Kidney (tissue), 14 donors: ENCODE measurements around the gene CAMK2B. TPM values are rescaled to one million over a fixed set of nuclear protein-coding genes. Genes with fewer than 3 reads are reported as not detected.

ENCODE experiments used
- DNase-seq, 5 donors: peaks; one replicate each; pipeline ENCODE4 v3.0.0-alpha.2; 2013 to 2020
- FAIRE-seq: peaks from 2 replicates; lab custom pipeline; 2012; peaks lifted over from hg19 to GRCh38; lab: Jason Lieb, UNC
- H3K27ac ChIP-seq, 2 donors: one replicate each; pipeline ENCODE4 v1.7.0; 2013; ENCODE audit warnings: low read depth in 2 of 2, low read length in 2 of 2, inconsistent platforms in 1 of 2
- H3K27me3 ChIP-seq: one replicate; pipeline ENCODE4 v1.7.1; 2013; ENCODE audit warnings: low read length, inconsistent platforms; ENCODE audit not compliant: control insufficient read depth, insufficient read depth
- H3K36me3 ChIP-seq, 3 donors: one replicate each; pipeline versions ENCODE4 v1.7.0 to v1.7.1; 2013; ENCODE audit warnings: low read length in 3 of 3, control low read depth in 1 of 3, inconsistent platforms in 1 of 3; ENCODE audit not compliant: insufficient read depth in 3 of 3, control insufficient read depth in 2 of 3
- H3K4me1 ChIP-seq, 3 donors: one replicate each; pipeline versions ENCODE4 v1.7.0 to v1.7.1; 2013; ENCODE audit warnings: low read length in 3 of 3, inconsistent platforms in 1 of 3, low read depth in 1 of 3; ENCODE audit not compliant: control insufficient read depth in 2 of 3, insufficient read depth in 2 of 3
- H3K4me3 ChIP-seq, 3 donors: one replicate each; pipeline versions ENCODE4 v1.7.0 to v1.8.1; 2013; ENCODE audit warnings: low read length in 3 of 3, control low read depth in 1 of 3, inconsistent platforms in 1 of 3
- H3K9ac ChIP-seq, 3 donors: one replicate each; pipeline versions ENCODE4 v1.7.0 to v1.7.1; 2013; ENCODE audit warnings: low read length in 3 of 3, control low read depth in 1 of 3, inconsistent platforms in 1 of 3
- H3K9me3 ChIP-seq, 3 donors: one replicate each; pipeline versions ENCODE4 v1.7.0 to v1.7.1; 2013; ENCODE audit warnings: low read length in 3 of 3, control low read depth in 1 of 3, inconsistent platforms in 1 of 3; ENCODE audit not compliant: control insufficient read depth in 2 of 3, insufficient read depth in 1 of 3
- CTCF ChIP-seq: IDR thresholded peaks from 3 replicates; pipeline ENCODE4 v1.5.1; 2012; ENCODE audit warnings: mild to moderate bottlenecking, moderate library complexity, borderline replicate concordance; ENCODE audit not compliant: insufficient read depth; ENCODE audit errors: extremely low read depth
- intact Hi-C: fragments of 100-400 bp; cut with DNase I; formaldehyde crosslinking; loops from one replicate; pipeline ENCODE4 v1.11.1; 2022
- polyA plus RNA-seq: library from polyadenylated mRNA; stranded (reverse); fragments of 350-450 nt; fragmentation: Illumina TruSeq; extraction: RNeasy Lipid Tissue Mini Kit (QIAGEN cat#74804); gene quantifications from one replicate; pipeline ENCODE4 v1.2.3, GENCODE V29; 2014; ENCODE audit warnings: low read depth, low replicate concordance; ENCODE audit not compliant: insufficient read depth
- total RNA-seq: library from RNA; stranded (reverse); fragmentation: NEBNext Ultra II Directional; extraction: Animal tissue kit (Norgen Biotek cat#: 25700); gene quantifications from one replicate; pipeline ENCODE4 v1.2.1, GENCODE V29; 2021
- donor health status: control.
- donor health status: control.
- donor health status: control.
- donor health status: control.
- donor health status: control.
- donor health status: DM: yes; HTN: yes; CAD: no.
- donor health status: Normal renal cell carcinoma (clear cell type).

The CAMK2B gene
- total and polyA plus RNA-seq, 2 donors from 2014 or later, result 1.1 to 3.2 TPM

- H3K9ac ChIP-seq, result no peak overlapping the region
- intact Hi-C loops, result no loop called here
- DNase-seq, result peak in 1 of 5 donors; percentile 8
- no peak overlapping the region for H3K4me3 ChIP-seq
- H3K9me3 ChIP-seq, result no peaks in the 10 kb centered on the region
- no peak for TF ChIP-seq CTCF
- H3K4me1 ChIP-seq, result no peaks in the 10 kb centered on the region
- H3K36me3 ChIP-seq, result no peaks in the 10 kb centered on the region
- no peak overlapping the region for H3K27ac ChIP-seq
- FAIRE-seq, result no peak
- no peaks in the 10 kb centered on the region for H3K27me3 ChIP-seq
Observed at GRCh38 chr7:44288381-44288685, 37.1 kb downstream of the CAMK2B start.

- Histone ChIP-seq H3K27ac (no peak overlapping the region), H3K9me3 (no peaks in the 10 kb centered on the region), H3K4me1 (no peaks in the 10 kb centered on the region), H3K4me3 (no peak overlapping the region), H3K9ac (no peak overlapping the region), H3K36me3 (no peaks in the 10 kb centered on the region), H3K27me3 (no peaks in the 10 kb centered on the region)
- FAIRE-seq, result no peak
- peak in 2 of 5 donors; percentile 32 to 59 for DNase-seq
- intact Hi-C loops, result no loop called here
- no peak for TF ChIP-seq CTCF
Observed at GRCh38 chr7:44287488-44288380, 37.7 kb downstream of the CAMK2B start.

GRCh38 chr7:44286618-44287487 is 38.5 kb downstream of the CAMK2B start:
- Histone ChIP-seq H3K27ac (no peak overlapping the region), H3K9me3 (no peaks in the 10 kb centered on the region), H3K4me3 (no peak overlapping the region), H3K4me1 (no peaks in the 10 kb centered on the region), H3K36me3 (no peaks in the 10 kb centered on the region), H3K27me3 (no peaks in the 10 kb centered on the region), H3K9ac (no peak overlapping the region)
- intact Hi-C loops, result no loop called here
- peak in 2 of 5 donors; percentile 45 to 68 for DNase-seq
- no peak for TF ChIP-seq CTCF
- FAIRE-seq, result no peak
